Middle frontal gyrus (tissue), 1 donor: Measurements from ENCODE around the gene ACADVL.
A peak's percentile ranks its signal among the peaks of the same experiment; 100 is the strongest.
"Not testable (repeated sequence)": the region's sequence is repeated elsewhere in the genome, so short reads cannot be mapped to it uniquely, and the experiment has no call there.

Source experiments
- DNase-seq: peaks from one replicate; pipeline ENCODE4 v3.0.0-alpha.2; 2015; ENCODE audit warnings: low spot score; ENCODE audit errors: extremely low spot score

The ACADVL gene

GRCh38 chr17:7234083-7234951 lies 14.6 kb downstream of the ACADVL start, which contains the start of gene DVL2:
Gene DVL2 (minus strand): TSS chr17:7234517. CDS start chr17:7234262, 255 bp downstream.
- peak; percentile 88 for DNase-seq

- no peak for DNase-seq
These were observed 16.2 kb downstream of the ACADVL start for GRCh38 chr17:7235693-7236665.

GRCh38 chr17:7236808-7237207 lies 17.1 kb downstream of the ACADVL start:
- DNase-seq: no peak

- DNase-seq: no peak
These were observed 17.6 kb downstream of the ACADVL start for GRCh38 chr17:7237266-7237760.

- no peak for DNase-seq
These were observed 18.2 kb downstream of the ACADVL start for GRCh38 chr17:7237761-7238419.

- DNase-seq: no peak
These were observed 18.8 kb downstream of the ACADVL start for GRCh38 chr17:7238420-7239090.

GRCh38 chr17:7239091-7240027 lies 19.6 kb downstream of the ACADVL start, which contains the start of gene PHF23:
Gene PHF23 (minus strand): TSS chr17:7239457. CDS start chr17:7239279, 178 bp downstream.
- peak; percentile 99 for DNase-seq

- DNase-seq: no peak
These were observed 20.6 kb downstream of the ACADVL start for GRCh38 chr17:7240375-7240774.

GRCh38 chr17:7241090-7241733 lies 21.5 kb downstream of the ACADVL start:
- DNase-seq: no peak

- DNase-seq: peak; percentile 93
These were observed 22.3 kb downstream of the ACADVL start, which contains the start of gene GABARAP for GRCh38 chr17:7241783-7242716. Gene GABARAP (minus strand): TSS chr17:7242449. CDS start chr17:7242330, 119 bp downstream.

GRCh38 chr17:7242717-7243452 lies 23.1 kb downstream of the ACADVL start:
- DNase-seq: peak; percentile 89

- DNase-seq: no peak
These were observed 23.7 kb downstream of the ACADVL start for GRCh38 chr17:7243453-7243729.

GRCh38 chr17:7243838-7244237 lies 24.1 kb downstream of the ACADVL start:
- not testable (repeated sequence) for DNase-seq

GRCh38 chr17:7246779-7247178 lies 27.0 kb downstream of the ACADVL start:
- DNase-seq: no peak

GRCh38 chr17:7248796-7249195 lies 29.1 kb downstream of the ACADVL start:
- no peak for DNase-seq

- no peak for DNase-seq
These were observed 29.5 kb downstream of the ACADVL start for GRCh38 chr17:7249214-7249613.

GRCh38 chr17:7249830-7250229 lies 30.1 kb downstream of the ACADVL start:
- no peak for DNase-seq
